HEK293 (cell line): ENCODE results near the gene SNAPC2.
A peak's percentile ranks its signal among the peaks of the same experiment; 100 is the strongest.

Source experiments
- KLF17 ChIP-seq: fragments of 450-650 bp; formaldehyde crosslinking; IDR thresholded peaks from 2 replicates; pipeline ENCODE4 v1.5.1; 2016; ENCODE audit warnings: missing biosample characterization, missing genetic modification characterization
- KLF7 ChIP-seq: fragments of 450-650 bp; formaldehyde crosslinking; IDR thresholded peaks from 2 replicates; pipeline ENCODE4 v1.5.1; 2016; ENCODE audit warnings: missing biosample characterization, missing genetic modification characterization, borderline replicate concordance
- PRDM2 ChIP-seq: fragments of 450-650 bp; formaldehyde crosslinking; IDR thresholded peaks from 2 replicates; pipeline ENCODE4 v1.5.1; 2016; ENCODE audit warnings: missing biosample characterization, missing genetic modification characterization, borderline replicate concordance
- SP3 ChIP-seq: fragments of 450-650 bp; formaldehyde crosslinking; IDR thresholded peaks from 2 replicates; pipeline ENCODE4 v1.5.1; 2016; ENCODE audit warnings: missing biosample characterization, missing genetic modification characterization
- YY2 ChIP-seq: fragments of 450-650 bp; formaldehyde crosslinking; IDR thresholded peaks from 2 replicates; pipeline ENCODE4 v1.5.1; 2016; ENCODE audit warnings: missing biosample characterization, missing genetic modification characterization
- ZBTB20 ChIP-seq: fragments of 450-650 bp; formaldehyde crosslinking; IDR thresholded peaks from 2 replicates; pipeline ENCODE4 v1.5.1; 2016; ENCODE audit warnings: missing biosample characterization, missing genetic modification characterization
- ZBTB44 ChIP-seq: fragments of 450-650 bp; IDR thresholded peaks from 2 replicates; pipeline ENCODE4 v1.5.1; 2018; ENCODE audit warnings: missing biosample characterization, mild to moderate bottlenecking, missing genetic modification characterization
- ZFP3 ChIP-seq: fragments of 450-650 bp; formaldehyde crosslinking; IDR thresholded peaks from 2 replicates; pipeline ENCODE4 v1.5.1; 2016; ENCODE audit warnings: low read depth, missing biosample characterization, missing genetic modification characterization
- ZFP37 ChIP-seq: fragments of 450-650 bp; formaldehyde crosslinking; IDR thresholded peaks from 2 replicates; pipeline ENCODE4 v1.5.1; 2016; ENCODE audit warnings: missing biosample characterization, missing genetic modification characterization
- ZNF114 ChIP-seq: fragments of 450-650 bp; formaldehyde crosslinking; IDR thresholded peaks from 2 replicates; pipeline ENCODE4 v1.5.0; 2017; ENCODE audit warnings: missing biosample characterization, missing genetic modification characterization
- ZNF140 ChIP-seq: fragments of 450-650 bp; formaldehyde crosslinking; IDR thresholded peaks from 2 replicates; pipeline ENCODE4 v1.5.1; 2016; ENCODE audit warnings: missing biosample characterization, missing genetic modification characterization
- ZNF157 ChIP-seq: fragments of 450-650 bp; formaldehyde crosslinking; IDR thresholded peaks from 2 replicates; pipeline ENCODE4 v1.5.1; 2016; ENCODE audit warnings: missing biosample characterization, missing genetic modification characterization
- ZNF175 ChIP-seq: fragments of 450-650 bp; formaldehyde crosslinking; IDR thresholded peaks from 2 replicates; pipeline ENCODE4 v1.5.1; 2016; ENCODE audit warnings: missing biosample characterization, missing genetic modification characterization
- ZNF2 ChIP-seq: fragments of 450-650 bp; formaldehyde crosslinking; IDR thresholded peaks from 2 replicates; pipeline ENCODE4 v1.5.1; 2016; ENCODE audit warnings: missing biosample characterization, missing genetic modification characterization
- ZNF311 ChIP-seq: fragments of 450-650 bp; formaldehyde crosslinking; IDR thresholded peaks from 2 replicates; pipeline ENCODE4 v1.5.1; 2017; ENCODE audit warnings: missing biosample characterization, missing genetic modification characterization, borderline replicate concordance
- ZNF335 ChIP-seq: fragments of 450-650 bp; formaldehyde crosslinking; conservative IDR thresholded peaks from 2 replicates; pipeline ENCODE4 v1.5.1; 2016; ENCODE audit warnings: missing biosample characterization, missing genetic modification characterization
- ZNF426 ChIP-seq: fragments of 450-650 bp; formaldehyde crosslinking; IDR thresholded peaks from 2 replicates; pipeline ENCODE4 v1.5.1; 2017; ENCODE audit warnings: missing biosample characterization, missing genetic modification characterization, mild to moderate bottlenecking, inconsistent platforms, moderate library complexity
- ZNF510 ChIP-seq: fragments of 450-650 bp; formaldehyde crosslinking; IDR thresholded peaks from 2 replicates; pipeline ENCODE4 v1.5.1; 2018; ENCODE audit warnings: mild to moderate bottlenecking, missing genetic modification characterization, missing biosample characterization; ENCODE audit not compliant: insufficient replicate concordance
- ZNF555 ChIP-seq: fragments of 450-650 bp; formaldehyde crosslinking; conservative IDR thresholded peaks from 2 replicates; pipeline ENCODE4 v1.5.1; 2017; ENCODE audit warnings: missing biosample characterization, mild to moderate bottlenecking, missing genetic modification characterization, inconsistent platforms
- ZNF596 ChIP-seq: fragments of 450-650 bp; IDR thresholded peaks from 2 replicates; pipeline ENCODE4 v1.5.0; 2018; ENCODE audit warnings: missing biosample characterization, mild to moderate bottlenecking, missing genetic modification characterization, moderate library complexity
- ZNF610 ChIP-seq: fragments of 450-650 bp; formaldehyde crosslinking; IDR thresholded peaks from 2 replicates; pipeline ENCODE4 v1.5.1; 2016; ENCODE audit warnings: missing biosample characterization, missing genetic modification characterization, borderline replicate concordance
- ZNF76 ChIP-seq: fragments of 450-650 bp; formaldehyde crosslinking; IDR thresholded peaks from 2 replicates; pipeline ENCODE4; 2016; ENCODE audit warnings: low read depth, missing biosample characterization, missing genetic modification characterization, borderline replicate concordance
- ZNF792 ChIP-seq: fragments of 450-650 bp; formaldehyde crosslinking; IDR thresholded peaks from 2 replicates; pipeline ENCODE4 v1.5.1; 2016; ENCODE audit warnings: missing biosample characterization, missing genetic modification characterization
- ZNF837 ChIP-seq: fragments of 450-650 bp; formaldehyde crosslinking; IDR thresholded peaks from 2 replicates; pipeline ENCODE4 v1.5.1; 2016; ENCODE audit warnings: missing biosample characterization, missing genetic modification characterization
- ZXDB ChIP-seq: fragments of 450-650 bp; formaldehyde crosslinking; IDR thresholded peaks from 2 replicates; pipeline ENCODE4 v1.5.1; 2016; ENCODE audit warnings: missing biosample characterization, missing genetic modification characterization
- TF ChIP-seq, protein P1 (sequence below): fragments of 450-650 bp; formaldehyde crosslinking; IDR thresholded peaks from 2 replicates; pipeline ENCODE4 v1.5.1; 2016; ENCODE audit warnings: missing biosample characterization, missing genetic modification characterization, low read depth
- TF ChIP-seq, protein P2 (sequence below): fragments of 450-650 bp; formaldehyde crosslinking; IDR thresholded peaks from 2 replicates; pipeline ENCODE4 v1.5.1; 2017; ENCODE audit warnings: missing biosample characterization, missing genetic modification characterization

The SNAPC2 gene

DNA sequence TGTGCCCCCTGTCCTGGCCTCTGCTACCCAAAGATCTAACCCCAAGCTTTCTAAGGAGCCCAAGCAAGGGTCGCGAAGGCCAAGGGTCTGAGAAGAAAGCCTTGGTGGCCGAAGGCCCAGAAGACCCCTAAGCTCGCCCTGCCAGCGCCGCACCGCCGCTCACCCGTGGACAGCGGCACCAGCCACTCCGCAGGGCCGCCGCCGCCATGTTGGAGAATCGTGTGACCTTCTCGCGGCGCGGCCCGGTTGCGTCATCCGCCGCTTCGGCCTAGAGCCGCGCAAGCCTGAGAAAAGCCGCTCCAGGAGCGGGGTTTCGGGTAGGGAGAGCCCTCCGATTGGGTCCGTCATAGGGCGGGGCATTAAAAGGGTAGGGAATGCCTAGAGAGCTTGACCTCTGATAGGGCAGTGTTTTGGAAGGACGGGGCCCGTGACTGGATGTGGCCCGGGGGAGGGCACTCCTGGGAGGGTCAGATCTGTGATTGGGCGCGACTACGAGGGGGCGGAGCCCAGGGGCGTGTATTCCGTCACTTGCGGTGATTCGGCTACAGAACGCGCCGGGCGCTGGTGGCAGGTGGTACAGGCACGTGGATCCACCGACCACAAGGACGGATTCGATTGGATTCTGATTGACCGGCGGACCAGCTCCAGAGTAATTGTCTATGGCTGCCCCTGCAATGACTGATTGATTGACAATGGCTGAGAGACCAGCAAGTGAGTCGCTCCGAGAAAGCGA lies 23.5 kb downstream of the SNAPC2 start, which contains the start of gene TIMM44 (continued):
- TF ChIP-seq KLF7: peak; percentile 53; the same call in 1 of the 2 replicates
- TF ChIP-seq ZNF426: no peak
- peak; percentile 11; the same call in 1 of the 2 replicates for TF ChIP-seq ZNF2 (tag by site-specific recombination)
- TF ChIP-seq, protein P1, sequence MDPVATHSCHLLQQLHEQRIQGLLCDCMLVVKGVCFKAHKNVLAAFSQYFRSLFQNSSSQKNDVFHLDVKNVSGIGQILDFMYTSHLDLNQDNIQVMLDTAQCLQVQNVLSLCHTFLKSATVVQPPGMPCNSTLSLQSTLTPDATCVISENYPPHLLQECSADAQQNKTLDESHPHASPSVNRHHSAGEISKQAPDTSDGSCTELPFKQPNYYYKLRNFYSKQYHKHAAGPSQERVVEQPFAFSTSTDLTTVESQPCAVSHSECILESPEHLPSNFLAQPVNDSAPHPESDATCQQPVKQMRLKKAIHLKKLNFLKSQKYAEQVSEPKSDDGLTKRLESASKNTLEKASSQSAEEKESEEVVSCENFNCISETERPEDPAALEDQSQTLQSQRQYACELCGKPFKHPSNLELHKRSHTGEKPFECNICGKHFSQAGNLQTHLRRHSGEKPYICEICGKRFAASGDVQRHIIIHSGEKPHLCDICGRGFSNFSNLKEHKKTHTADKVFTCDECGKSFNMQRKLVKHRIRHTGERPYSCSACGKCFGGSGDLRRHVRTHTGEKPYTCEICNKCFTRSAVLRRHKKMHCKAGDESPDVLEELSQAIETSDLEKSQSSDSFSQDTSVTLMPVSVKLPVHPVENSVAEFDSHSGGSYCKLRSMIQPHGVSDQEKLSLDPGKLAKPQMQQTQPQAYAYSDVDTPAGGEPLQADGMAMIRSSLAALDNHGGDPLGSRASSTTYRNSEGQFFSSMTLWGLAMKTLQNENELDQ: no peak
- TF ChIP-seq YY2 (tag by site-specific recombination): peak; percentile 83
- peak; percentile 73 for TF ChIP-seq ZFP37 (tag by site-specific recombination)
- no peak for TF ChIP-seq ZNF837
- TF ChIP-seq ZNF555 (tag by site-specific recombination): no peak
- no peak for TF ChIP-seq ZNF140 (tag by site-specific recombination)
- TF ChIP-seq ZNF157 (tag by site-specific recombination): no peak
- no peak for TF ChIP-seq ZNF311
- no peak for TF ChIP-seq ZNF114 (tag by site-specific recombination)
- no peak for TF ChIP-seq ZNF175 (tag by site-specific recombination)
- no peak for TF ChIP-seq ZNF510 (tag by site-specific recombination)
- peak; percentile 11; the same call in 1 of the 2 replicates for TF ChIP-seq ZBTB20
- TF ChIP-seq ZNF76: peak; percentile 54; the same call in 1 of the 2 replicates
- TF ChIP-seq ZNF596 (tag by site-specific recombination): no peak
- peak; percentile 80 for TF ChIP-seq ZXDB (tag by site-specific recombination)
- peak; percentile 97 for TF ChIP-seq SP3 (tag by site-specific recombination)
- TF ChIP-seq ZNF335: peak; percentile 91
- TF ChIP-seq, protein P2, sequence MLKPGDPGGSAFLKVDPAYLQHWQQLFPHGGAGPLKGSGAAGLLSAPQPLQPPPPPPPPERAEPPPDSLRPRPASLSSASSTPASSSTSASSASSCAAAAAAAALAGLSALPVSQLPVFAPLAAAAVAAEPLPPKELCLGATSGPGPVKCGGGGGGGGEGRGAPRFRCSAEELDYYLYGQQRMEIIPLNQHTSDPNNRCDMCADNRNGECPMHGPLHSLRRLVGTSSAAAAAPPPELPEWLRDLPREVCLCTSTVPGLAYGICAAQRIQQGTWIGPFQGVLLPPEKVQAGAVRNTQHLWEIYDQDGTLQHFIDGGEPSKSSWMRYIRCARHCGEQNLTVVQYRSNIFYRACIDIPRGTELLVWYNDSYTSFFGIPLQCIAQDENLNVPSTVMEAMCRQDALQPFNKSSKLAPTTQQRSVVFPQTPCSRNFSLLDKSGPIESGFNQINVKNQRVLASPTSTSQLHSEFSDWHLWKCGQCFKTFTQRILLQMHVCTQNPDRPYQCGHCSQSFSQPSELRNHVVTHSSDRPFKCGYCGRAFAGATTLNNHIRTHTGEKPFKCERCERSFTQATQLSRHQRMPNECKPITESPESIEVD (tag by site-specific recombination): no peak
- TF ChIP-seq ZFP3 (tag by site-specific recombination): no peak
- no peak for TF ChIP-seq ZNF792 (tag by site-specific recombination)
- no peak for TF ChIP-seq PRDM2 (tag by site-specific recombination)
- TF ChIP-seq KLF17 (tag by site-specific recombination): peak; percentile 60
- TF ChIP-seq ZNF610 (tag by site-specific recombination): peak; percentile 93
- TF ChIP-seq ZBTB44: no peak
